GOT3 (cell line): ENCODE data around the gene LHX3.

ENCODE experiments used
- DNase-seq: peaks from one replicate; lab custom pipeline; 2025; ENCODE audit warnings: mixed read lengths; lab: John Stamatoyannopoulos, UW

Gene LHX3

DNA sequence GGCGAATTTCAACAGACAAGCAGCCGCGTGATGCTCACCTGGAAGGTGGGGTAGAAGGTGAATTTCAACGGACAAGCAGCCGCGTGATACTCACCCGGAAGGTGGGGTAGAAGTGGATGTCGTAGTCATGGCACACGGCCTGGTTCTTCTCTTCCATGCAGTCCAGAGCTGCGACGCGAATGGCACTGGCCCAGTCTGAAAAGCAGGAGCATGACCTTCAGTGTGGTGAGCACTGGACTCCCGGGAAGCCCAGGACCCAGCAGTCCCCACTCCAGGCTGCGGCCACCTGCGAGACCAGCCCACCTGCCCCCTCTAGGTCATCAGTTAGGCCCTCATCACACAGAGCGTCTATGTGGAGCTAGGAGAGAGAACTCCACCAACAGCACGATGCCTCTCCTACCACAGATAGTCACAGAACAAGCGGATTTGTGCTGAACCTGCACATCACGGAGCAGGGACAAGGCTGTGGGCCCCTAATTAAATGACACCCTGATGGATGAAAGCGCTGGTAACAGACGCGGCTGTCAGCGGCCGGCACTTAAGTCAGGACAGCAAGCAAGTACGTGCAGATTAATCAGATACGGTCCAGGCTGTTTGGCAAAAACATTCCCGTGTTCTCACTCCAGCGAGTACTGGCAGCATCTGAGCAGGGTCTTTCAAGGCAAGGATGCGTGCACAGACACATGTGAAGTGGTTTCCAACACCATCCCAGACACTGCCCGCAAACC, 21.9 kb upstream of the LHX3 start:
- DNase-seq, result no peak

DNA sequence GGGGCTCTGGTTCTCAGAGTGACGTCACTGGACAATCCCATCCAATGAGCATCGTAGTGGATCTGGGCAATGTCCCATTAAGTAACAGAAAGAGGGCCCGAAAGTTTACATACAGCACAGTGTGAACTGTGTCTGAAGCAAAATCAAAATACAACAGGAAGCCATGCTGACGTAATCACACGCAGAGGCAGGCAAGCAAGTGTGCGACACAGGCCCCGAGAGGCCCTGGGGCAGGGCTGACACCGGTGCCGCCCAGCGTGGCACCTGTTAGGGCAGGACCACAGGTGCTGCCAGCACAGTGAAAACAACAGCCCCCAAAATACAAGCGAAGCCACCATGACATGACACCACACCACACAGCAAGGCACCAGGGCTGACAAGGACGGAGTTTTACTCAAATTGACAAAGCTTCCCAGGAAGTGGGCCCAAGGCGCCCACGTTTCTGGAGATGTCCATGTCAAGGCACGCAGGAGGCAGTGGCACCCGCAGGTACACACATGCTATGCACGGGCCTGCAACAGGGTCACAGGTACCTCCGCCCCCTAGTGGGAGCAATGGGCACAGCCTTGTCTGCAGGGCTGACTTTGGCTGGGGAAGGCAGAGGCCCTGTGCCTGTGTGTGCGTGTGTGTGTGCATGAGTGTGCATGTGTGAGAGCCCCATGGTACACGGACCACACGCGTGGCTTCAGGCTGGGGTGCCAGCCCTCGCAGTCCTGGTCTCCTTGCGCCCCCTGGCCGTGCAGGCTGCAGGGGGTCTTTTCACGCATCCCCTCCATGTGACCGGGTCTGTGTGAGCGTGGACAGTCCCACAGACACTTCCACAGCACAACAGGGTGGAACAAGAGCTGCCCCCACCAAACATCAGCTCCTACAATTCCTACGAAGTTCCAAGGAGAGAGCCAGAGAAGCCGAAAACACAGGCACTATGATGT, 21.1 kb upstream of the LHX3 start:
- DNase-seq, result no peak

DNA sequence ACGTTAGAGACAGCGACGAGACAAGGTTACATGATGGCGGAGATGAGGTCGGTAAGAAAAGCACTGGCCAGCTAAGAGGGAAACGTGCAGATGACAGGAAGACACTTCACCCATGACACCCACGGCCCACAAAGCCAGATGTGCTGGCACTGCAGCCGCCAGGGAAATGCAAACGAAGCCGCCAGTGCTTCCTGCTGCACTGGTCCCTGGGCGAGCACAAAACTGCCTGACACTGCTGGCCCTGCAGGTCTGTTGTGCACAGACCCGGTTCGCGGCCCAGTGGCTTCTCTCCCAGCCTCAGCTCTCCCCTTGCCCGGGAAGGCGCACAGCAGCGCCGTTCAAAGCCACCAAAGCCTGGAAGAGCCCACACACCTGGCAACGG, 20.4 kb upstream of the LHX3 start:
- DNase-seq, result no peak

DNA sequence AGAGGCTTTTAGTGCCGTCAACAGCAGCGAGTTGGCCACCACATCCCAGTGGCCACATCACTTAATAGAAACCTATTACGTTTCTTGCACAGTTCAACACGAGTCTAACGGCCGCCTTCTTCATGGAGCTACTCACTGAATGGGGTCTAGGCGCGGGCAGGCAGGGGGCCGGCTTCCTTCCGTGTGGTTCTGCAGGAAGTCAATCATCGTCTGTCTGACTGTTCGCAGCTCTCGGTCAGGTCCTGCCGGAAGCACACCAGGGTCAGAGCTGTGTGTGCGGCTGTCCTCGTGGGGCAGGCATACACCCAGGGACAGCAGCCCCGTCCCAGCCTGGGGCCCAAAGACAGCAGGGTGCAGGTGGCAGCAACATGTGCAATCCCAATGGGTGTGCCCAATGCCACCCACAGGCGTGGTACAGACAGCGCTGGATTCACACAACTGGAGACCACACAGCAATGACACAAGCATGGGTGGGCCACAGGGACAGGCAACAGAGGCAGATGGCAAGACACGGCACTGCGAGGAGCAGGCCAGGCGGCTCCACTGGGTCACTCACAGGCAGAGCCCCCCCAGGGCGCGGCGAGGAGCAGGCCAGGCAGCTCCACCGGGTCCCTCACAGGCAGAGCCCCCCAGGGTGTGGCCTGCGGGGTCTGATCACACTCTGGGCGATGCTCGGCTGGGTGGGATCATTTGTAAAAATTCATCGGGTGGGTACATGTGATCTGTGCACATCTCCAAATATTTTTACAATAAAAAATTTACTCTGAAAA, 19.1 kb upstream of the LHX3 start:
- no peak for DNase-seq

DNA sequence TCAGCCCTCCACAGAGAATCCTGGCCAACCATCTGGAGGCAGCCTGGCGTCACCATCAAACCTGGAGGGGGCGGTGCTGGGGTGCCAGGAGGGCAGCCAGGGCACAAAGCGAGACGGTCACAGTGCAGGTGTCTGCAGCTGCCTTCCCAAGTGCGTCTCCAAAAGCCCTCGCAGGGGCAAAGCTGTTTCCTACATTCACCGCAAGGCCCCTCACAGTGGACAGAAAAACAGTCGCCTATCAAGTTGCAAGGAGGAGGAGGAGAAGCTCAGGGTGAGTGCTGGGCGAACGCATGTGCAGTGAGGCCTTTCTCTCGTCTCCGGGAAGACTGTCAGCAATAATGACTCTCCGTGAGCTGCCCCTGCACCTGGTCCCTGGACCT, 18.0 kb upstream of the LHX3 start:
- DNase-seq, result no peak

DNA sequence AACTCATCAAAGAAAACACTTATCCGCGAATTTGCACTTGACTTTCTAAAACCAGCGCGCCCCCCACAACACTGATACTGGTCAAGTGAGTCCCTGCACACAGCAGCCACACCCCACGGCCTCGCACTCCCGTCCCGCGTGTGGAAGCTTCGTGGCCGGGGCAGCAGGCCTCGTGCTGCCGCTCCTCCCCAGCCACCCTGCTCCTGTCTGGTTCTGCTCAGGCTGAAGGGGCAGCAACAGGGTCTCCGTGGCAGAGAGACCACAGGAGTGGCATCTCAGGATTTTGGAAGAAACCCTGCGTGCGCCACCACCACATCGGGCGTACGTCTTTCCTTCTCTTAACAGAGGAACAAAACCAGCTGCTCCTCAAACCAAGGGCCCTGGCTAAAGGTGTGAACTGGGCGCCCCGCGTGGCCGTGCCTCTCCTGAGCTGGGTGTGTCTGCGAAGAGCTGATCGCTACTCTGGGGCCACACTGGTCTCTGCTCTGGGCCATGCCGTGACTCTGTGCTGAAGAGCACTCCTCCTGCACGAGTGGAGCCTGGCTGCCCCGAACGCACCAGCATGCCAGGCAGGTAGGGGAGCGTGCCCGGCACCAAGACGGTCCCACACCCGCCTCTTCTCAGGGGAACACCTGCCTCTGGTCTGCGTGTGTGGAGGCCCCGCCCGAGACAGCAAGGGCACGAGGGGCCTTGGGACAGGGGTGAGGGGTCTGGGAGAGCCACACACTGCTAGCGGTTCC, 17.4 kb upstream of the LHX3 start:
- DNase-seq, result no peak

DNA sequence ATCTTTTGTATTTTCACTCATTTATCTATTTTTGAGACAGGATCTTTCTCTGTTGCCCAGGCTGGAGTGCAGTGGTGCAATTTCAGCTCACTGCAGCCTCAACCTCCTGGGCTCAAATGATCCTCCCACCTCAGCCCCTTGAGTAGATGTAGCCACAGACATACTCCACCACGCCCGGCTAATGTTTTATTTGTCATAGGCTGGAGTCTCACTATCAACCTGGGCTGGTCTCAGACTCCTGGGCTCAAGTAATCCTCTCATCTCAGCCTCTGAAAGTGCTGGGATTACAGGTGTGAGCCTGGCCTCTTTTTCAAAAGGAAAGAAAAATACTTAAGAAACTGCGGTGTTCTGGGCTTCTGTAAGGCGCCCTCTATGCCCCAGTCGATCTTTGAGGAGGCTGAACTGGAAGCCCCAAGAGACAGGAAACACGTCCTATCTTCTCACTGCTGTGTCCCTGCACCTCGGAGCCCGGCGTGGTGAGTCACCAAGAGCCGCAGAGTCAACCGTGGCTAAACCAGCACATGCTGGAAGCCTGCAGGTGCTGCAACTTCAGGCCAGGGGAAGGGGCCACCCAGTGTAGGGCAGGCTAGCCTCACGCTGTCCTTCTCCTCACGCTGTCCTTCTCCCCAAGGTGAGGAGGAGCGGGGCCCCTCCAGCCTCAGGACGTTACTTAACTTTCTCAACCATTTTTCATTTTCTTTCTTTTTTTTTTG, 15.2 kb upstream of the LHX3 start:
- no peak for DNase-seq

DNA sequence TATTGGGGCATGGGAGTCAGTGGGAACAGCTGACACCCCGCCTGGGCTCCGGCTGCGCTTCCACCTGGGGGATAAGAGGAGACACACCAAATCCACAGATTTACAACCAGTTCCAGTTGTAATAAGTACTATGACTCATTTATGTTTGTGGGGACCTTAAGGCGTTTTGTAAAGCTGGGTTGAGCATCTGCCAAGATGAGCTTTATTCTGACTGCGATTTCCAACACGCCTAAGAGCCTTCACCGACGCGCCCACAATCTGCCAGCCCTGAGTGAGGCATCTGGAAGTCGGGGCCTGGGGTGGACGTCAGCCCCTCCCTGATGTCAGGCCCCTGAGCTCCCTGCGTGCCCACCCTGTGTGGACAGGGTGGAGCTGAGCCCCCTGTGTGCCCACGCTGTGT, 14.3 kb upstream of the LHX3 start:
- no peak for DNase-seq

DNA sequence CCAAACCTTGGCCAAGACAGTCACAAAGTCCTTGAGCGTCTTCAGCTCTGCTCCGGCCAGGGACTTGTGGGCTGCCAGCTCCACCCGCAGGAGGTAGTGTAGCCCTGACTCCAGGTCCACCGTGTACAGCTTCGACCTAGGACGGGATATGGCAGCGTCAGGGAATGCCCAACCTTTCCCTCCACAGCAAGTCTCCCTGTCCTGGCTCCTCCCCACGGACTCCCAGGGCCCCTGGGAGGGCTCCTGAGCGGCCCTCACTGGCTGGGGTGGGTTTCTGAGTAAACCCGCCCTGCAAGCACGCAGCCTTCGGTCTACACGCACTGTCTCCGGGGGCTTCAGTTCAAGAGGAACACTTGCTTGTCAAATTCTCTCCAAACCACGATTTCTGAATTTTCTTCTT, 13.7 kb upstream of the LHX3 start:
- DNase-seq, result no peak

DNA sequence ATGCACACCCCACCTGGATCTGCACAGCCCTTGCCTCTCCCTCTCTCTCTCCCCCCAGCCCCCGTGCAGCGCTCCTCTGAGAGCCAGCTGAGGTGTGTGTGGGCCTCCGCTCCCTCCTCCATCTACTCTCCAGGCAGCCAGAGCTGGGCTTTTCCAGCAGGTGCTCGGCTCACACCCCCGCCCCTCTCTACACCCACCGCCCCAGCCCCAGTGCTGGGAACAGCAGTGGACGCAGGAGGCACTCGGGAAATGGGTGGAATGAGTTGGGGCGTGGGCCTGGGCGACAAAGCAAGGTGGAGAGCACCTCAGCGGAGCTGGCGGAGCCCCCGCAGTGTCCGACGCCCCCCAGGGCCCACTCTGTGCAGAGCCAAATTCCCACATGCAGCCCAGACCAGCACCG, 13.3 kb upstream of the LHX3 start:
- no peak for DNase-seq

DNA sequence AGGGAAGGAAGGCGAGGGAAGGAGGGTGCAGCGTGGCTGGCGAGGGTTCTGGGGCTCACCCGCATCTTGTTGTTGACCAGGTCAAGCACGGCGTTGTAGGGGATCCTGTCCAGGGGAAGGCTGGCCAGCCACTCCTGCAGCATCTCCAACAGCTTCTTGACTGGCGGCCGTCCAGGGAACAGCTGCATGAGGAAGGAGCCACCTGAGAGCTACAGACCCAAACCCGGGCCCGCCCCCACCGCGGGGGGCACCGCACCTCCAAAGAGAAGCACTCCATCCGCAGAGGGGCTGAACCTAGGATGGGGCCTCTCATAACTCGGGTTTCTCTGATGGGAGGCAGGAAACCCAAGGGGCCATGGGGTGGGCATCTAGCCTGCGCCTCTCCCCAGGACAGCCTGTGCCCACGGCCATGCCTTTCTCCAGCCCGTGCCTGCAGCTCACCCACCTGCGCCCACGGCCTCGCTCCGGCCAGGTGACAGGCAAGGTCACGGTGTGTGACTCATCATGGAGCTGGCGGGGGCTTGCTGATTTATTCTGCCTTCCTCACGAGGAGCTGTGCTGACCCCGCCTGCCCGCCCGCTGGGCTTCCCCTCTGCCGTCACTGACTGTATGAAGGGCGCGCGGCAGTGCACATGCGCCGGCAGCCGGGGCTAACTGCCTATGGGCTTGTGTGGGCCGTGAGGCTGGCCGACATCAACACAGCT, 11.8 kb upstream of the LHX3 start:
- DNase-seq, result no peak

DNA sequence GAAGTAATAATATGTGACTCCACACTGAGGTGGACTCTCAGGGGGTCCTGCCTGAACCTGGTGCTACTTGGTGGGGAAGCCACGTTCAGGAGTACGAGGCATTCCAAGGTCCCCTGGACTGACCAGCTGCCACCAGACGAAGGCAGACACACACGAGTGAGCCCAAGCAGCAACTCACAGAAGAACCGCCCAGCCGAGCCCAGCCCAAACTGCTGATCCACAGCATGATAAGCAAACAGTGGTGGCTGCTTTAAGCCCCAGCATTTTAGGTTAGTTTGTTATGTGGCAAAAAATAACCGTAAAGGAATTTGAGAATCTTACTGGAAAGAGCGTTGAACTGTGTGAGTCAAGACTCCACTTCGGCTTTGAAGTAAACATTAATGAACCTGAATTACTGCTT, 8.8 kb upstream of the LHX3 start:
- DNase-seq, result no peak

DNA sequence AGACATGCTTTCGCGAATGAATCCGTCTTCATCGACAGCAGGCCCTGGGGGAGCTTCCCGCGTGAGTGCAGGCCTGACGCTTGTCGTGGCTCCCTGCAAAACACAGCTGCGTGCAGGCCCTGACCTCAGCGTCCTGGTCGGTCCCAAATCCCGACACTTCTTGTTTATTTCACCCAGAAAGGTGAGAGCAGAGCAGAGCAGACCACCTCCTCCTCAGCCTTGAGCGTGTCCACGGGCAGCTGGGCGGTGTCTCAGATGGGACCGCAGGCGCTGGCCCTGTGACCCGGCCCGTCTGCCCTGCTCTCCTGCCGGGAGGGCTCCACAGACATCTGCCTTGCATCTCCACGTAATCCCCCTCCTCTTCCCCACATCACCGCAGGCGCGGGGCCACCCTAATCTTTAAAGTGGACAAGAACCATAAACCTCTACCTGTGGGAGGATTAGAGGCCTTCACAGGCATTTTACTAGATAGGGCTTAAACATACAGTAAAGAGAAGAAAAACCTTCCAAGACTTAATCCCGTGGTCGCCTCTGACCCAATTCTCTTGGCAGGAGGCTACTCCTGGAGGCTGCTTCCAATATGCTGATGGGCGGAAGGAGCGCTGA, 7.5 kb upstream of the LHX3 start:
- DNase-seq, result no peak

DNA sequence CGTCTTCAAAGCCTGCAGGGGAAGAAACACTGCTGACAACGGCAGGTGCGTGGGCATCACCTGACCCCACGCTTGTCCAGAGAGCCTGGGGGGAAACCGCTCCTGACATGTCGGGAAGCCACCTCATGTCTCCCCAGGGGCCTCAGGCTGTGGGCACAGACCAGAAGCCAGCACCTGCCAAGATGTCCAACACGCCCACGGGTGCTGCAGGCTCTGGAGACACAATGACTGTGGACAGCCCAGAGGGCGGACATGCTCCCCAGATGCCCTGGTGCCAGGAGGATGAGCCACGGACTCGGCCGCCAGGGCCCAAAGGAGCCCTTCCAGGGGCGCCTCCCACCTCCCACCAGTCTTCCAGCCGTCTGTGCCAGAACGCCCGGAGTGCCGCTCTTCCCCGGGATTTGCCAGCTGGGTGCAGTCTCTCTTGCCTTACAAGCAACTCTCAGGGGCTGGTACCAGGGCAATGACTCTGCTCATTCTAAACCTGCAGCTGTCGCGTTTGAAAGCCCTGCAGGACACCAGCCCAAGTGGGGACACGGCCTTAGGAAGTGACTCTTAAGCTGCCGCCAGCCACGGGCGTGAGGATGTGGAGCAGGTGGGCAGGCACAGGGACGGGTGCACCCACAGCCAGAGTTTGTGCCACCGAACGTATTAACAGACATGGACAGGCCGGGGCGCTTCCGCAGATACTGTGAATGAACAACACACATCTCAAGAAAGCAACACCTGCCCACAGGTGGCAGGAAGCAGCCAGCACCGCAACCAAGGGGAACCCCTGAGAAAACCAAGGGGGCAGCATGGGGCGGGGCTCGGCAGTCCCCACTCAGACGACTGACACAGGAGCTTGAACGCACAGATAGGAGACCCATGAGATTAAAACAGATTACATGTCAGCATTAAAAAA, 6.8 kb upstream of the LHX3 start:
- DNase-seq, result no peak

DNA sequence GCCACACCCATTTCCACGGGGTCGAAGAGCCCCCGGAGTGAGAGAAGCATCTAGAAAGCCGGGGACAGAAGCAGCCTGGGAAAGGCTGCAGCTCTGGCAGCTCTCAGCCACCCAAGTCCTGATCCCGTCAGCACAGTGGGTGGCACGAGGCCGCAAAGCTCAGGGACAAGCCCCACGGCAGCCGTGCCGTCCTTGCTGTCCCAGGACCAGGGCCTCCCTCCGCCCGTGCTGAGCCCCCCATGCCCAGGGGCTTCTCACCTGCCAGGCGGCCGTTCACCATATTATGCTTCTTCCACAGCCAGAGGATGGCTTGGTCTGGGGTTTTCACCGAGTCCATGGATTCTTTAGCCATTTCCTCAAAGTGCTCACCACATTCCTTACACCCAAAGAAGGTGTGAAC, 6.1 kb upstream of the LHX3 start:
- DNase-seq, result no peak

DNA sequence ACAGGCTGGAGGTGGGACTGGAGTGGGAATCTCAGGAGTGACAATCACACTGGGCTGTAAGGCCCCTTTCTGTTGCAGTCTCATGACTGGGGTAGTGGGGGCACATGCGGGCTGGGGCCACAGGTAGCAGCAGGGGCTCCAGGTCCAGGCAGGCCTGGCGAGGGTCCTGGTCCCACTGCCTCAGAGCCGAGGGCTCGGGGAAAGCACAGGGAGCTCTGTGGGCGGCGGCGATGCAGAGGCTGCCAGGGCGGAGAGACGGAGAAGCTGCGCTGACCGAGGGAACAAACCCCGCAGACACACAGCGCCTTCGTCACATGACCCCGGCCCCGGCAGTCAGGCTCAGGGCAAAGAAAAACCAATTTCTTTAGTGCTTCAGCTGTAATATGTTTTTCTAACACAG, 5.3 kb upstream of the LHX3 start:
- no peak for DNase-seq

DNA sequence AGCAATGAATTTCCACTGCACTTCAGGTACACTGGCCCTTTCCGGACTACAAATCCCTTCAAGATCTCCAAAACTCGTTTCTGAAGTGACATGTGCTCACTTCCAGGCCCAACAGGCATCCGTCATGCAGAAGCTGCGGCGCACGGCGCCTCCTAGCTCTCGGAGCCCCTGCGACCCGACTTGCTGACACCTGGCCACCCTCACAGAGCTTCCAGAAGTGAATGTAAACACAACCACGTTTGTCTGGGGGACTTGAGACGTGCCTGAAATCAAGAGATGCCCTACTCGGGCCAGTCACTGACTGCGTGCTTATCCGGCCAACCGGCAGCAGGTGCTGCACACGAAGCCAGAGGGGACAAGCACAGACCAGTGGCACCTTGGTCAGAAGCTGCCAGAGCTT, 4.9 kb upstream of the LHX3 start:
- no peak for DNase-seq

DNA sequence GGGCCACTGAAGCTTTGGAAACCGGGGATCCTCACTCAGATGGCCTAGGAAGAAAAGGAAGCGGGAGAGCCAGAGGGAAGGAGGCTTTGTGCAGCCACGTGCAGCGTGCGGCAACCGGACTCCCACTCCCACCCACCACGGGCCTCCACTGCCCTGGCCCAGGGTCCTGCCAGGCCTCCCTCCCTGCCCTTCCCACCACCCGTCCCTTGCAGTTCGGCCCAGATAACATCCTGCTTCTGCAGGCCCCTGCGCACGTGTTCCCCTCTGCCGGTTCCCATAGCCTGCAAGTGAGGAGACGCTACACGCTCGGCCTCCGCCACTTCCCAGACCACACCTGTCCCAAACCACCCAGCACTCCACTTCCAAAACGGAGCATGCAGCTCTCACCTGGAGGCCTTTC, 4.3 kb upstream of the LHX3 start:
- no peak for DNase-seq

DNA sequence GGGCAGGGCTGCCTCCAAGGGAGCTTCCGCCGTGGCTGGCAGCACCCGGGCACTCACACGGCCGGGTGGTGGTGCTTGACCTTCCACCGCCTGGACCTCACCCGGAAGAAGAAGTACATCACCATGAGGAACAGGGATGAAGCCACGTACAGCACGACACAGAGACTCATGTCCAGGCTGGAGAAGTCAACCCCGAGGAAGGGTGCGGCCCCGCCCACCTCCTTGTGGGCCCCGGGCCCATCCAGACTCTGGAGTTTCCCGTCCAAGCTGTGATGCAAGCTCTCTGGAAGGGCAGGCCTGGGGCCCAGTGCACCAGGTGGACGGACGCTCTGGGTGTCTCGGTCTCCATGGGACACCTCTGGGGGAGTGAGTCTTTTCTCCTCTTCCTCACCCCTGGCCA, 3.7 kb upstream of the LHX3 start:
- no peak for DNase-seq
